NCI-H2196 treated with DMSO at 0.1 percent for 48 hours (cell line): Measurements from ENCODE around the gene UBXN4.
"Not testable (repeated sequence)": the region's sequence is repeated elsewhere in the genome, so short reads cannot be mapped to it uniquely, and the experiment has no call there.

Experiments used
- DNase-seq: peaks from one replicate; lab custom pipeline; 2025; ENCODE audit not compliant: unreplicated experiment; lab: John Stamatoyannopoulos, UW

UBXN4 gene

GRCh38 chr2:135800513-135801460 is 59.1 kb downstream of the UBXN4 start:
- DNase-seq = no peak

DNA sequence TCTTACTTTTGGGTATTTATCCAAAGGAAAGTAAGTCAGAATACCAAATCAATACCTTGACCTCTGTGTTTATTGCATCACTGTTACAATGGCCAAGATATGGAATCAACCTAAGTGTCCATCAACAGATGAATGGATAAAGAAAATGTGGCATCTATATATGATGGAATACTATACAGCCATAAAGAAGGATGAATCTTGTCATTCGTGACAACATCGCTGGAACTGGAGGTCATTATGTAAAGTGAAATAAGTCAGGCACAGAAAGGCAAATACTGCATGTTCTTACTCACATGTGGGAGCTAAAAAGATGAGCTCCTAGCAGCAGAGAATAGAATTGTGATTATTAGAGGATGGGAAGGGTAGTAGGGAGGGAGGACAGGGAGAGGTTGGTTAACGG is 60.7 kb downstream of the UBXN4 start:
- no peak for DNase-seq

- no peak for DNase-seq
Measured at GRCh38 chr2:135803278-135803677, 61.6 kb downstream of the UBXN4 start.

DNA sequence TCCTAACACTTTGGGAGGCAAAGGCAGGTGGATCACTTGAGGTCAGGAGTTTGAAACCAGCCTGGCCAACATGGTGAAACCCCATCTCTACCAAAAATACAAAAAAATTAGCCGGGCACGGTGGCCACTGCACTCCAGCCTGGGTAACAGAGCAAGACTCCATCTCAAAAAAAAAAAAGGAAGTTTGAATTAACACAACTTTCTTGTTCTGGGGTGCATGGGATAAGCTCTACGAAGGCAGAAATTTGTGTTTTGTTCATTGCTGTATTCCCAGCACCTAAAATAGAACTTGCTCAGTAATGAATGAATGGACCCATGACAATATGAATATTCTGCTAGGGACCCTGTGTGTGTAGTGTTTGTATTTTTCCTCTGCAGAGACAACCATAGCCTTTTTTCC is 66.2 kb downstream of the UBXN4 start:
- not testable (repeated sequence) for DNase-seq

DNA sequence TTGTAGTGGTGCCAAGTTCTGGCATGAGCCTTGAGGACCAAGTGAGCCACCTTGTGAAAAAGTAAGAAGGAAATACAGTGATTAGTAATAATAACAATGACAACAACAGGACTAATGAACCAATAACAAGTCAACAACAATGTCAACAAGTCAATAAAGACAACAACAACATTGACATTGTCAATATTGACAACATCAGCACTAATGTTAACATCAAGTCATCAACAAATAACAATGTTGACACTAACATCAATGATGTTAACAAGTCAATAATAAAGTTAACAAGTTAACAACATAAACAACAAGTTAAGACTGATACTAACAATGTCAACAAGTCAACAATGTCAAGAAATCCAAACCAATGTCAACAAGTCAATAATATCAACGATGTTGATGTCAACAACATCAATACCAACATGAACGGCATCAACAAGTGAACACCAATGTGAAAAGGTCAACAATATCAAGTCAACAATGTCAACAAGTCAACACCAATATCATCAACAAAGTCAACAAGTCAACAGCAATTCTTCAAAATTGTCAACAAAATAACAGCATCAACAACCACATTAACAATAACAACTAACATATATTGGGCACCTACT is 71.4 kb downstream of the UBXN4 start:
- DNase-seq = no peak

GRCh38 chr2:135815269-135815668 is 73.6 kb downstream of the UBXN4 start:
- no peak for DNase-seq

DNA sequence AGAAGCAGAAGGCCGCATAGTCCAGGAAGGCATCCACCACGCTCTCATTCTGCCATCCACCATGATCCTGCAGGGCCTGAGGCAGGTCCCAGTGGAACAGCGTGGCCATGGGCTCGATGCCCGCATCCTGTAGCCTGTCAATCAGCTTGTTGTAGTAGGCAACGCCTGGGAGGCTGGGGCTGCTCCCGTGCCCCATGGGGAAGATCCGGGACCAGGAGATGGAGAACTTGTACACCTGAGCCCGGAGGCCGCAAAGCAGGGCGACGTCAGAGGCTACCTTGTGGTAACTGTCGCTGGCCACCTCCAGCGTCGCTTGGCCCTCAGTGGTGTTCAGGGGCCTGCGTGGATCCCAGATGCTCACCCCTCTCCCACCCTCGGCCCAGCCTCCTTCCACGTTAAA is 75.8 kb downstream of the UBXN4 start:
- DNase-seq = no peak

- DNase-seq = no peak
Measured at GRCh38 chr2:135817951-135818350, 76.3 kb downstream of the UBXN4 start.

- DNase-seq = no peak
Measured at GRCh38 chr2:135818937-135819610, 77.4 kb downstream of the UBXN4 start.

DNA sequence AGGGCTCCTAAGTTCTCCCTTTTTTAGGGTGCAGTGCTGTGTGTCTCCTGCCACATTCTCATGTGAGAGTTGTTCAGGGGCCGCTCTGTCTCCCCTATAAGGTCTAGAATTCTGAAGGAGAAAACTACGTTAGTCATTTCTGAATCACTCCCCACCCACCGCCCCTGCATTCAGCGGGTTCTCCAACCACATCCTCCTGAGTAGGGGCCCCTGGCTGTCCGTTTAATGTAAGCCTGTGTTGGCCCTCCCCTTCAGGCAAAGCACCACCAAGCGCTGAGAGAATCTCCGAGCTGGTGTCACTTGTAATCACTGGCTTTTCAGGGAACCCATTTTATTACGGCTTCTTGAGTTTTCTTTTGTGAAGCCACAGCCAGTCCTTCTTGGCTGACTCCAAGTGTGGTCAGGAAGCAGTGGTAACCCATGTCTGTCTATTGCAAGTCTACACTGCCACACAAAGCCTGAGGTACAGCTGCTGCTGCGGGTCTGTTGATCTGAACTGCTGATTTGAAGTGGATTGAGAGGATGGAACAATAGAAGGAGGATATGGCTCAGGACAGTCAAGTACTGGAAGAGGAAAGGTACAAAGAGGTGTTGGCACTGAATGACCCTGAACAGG is 78.5 kb downstream of the UBXN4 start:
- no peak for DNase-seq

DNA sequence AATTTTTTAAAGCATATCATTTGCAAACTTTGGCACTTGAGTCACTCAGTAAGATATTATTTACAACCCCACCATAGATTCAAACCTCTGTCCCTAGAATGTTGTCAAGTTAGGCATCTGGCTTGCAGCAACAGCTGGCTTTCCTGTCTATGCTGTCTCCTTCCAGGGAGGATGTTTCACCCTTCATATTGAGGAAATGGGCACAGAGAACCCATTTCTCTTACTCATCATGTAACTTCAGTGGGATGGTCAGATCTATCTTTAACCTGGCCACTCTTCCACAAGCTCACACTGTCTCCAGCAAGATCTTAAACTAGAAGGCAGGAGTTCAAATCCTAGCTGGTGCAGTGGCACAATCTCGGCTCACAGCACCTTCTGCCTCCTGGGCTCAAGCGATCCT is 79.5 kb downstream of the UBXN4 start:
- no peak for DNase-seq

DNA sequence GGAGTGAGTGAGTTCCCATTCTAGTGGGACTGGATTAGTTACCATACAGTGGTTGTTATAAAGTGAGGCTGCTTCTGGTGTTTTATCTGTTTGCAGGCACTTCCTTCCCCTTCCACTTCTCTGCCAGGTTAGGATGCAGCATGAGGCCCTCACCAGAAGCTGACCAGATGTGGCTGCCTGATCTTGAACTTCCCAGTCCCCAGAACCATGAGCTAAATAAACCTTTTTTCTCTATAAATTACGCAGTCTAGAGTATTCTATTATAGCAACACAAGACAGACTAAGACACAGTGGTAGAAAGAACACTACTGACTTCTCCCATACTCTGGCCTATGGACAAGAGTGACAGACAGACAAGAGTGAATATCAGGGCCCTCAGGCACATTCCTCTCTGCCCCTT is 81.2 kb downstream of the UBXN4 start:
- no peak for DNase-seq

GRCh38 chr2:135825131-135825530 is 83.5 kb downstream of the UBXN4 start:
- DNase-seq = no peak

GRCh38 chr2:135825550-135826176 is 84.0 kb downstream of the UBXN4 start:
- DNase-seq = no peak

- no peak for DNase-seq
Measured at GRCh38 chr2:135826544-135826943, 84.9 kb downstream of the UBXN4 start.

- peak; percentile 25 for DNase-seq
Measured at GRCh38 chr2:135829378-135830135, 87.9 kb downstream of the UBXN4 start.

GRCh38 chr2:135831180-135831812 is 89.6 kb downstream of the UBXN4 start:
- no peak for DNase-seq

- no peak for DNase-seq
Measured at GRCh38 chr2:135832891-135833290, 91.2 kb downstream of the UBXN4 start.
